Measurements from ENCODE around the gene C2orf49.
A peak's percentile ranks its signal among the peaks of the same experiment; 100 is the strongest.

Gene C2orf49

DNA sequence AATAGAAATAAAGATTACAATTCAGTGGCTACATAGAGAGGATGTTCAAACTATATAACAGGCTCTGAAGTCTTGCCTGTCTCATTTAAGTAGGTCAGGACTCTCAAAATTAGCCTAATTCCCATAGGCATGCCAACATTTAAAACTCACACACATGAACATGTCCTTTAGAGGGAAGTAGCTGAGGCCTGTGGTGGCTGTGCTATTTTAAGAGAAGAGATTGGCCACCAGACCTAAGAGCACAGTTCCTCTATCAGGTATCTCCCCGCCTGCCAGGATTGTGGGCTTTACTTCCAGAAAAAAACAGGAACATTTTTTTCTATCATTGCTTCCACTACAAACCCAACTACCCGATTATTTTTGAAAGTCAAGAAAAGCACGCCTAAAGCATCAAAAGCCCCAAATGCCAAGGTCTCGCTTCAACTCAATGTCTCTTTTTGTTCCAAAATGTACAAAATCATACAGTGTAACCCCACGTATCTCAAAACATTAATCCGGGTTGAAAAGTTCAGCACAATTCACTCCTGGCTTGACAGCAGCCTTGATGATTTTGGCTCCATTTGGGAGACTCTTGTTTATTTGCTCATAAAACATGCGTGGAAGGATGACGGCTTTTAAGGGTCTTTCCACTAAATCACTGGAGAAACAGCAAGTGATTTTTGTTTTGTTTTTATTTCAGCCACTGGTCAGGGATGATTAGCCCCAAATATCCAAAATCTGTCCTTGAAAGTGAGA lies 46.3 kb downstream of the C2orf49 start:
- DNase-seq (ENCODE audit: low read depth): no peak
- H3K4me3 ChIP-seq (ENCODE audit: control insufficient read depth, low read depth, low read length): no peak overlapping the region
- TF ChIP-seq, protein P1, sequence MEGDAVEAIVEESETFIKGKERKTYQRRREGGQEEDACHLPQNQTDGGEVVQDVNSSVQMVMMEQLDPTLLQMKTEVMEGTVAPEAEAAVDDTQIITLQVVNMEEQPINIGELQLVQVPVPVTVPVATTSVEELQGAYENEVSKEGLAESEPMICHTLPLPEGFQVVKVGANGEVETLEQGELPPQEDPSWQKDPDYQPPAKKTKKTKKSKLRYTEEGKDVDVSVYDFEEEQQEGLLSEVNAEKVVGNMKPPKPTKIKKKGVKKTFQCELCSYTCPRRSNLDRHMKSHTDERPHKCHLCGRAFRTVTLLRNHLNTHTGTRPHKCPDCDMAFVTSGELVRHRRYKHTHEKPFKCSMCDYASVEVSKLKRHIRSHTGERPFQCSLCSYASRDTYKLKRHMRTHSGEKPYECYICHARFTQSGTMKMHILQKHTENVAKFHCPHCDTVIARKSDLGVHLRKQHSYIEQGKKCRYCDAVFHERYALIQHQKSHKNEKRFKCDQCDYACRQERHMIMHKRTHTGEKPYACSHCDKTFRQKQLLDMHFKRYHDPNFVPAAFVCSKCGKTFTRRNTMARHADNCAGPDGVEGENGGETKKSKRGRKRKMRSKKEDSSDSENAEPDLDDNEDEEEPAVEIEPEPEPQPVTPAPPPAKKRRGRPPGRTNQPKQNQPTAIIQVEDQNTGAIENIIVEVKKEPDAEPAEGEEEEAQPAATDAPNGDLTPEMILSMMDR (conservative IDR thresholded peaks at IDR 0.05; ENCODE audit: control insufficient read depth, insufficient read depth, low read depth, low read length): no peak

DNA sequence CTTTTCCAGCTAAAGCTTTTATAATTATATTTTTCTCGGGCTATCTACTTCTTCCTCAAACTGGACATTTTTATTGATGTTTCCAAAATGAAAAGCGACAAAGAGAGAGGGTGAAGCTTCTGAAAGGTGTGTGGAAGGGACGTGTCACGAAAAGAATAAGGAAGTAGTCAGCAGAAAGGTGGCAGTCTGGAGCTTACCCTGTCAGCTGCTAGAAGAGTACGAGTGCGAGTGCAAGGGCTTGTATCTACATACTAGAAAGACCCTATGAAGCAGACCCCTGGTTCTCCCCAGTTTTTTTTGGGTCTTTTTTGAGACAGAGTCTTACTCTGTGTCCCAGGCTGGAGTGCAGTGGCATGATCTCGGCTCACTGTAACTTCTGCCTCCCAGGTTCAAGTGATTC lies 46.9 kb downstream of the C2orf49 start:
- DNase-seq (ENCODE audit: low read depth): no peak
- TF ChIP-seq, protein P1 (conservative IDR thresholded peaks at IDR 0.05; ENCODE audit: control insufficient read depth, insufficient read depth, low read depth, low read length): no peak
- H3K4me3 ChIP-seq (ENCODE audit: control insufficient read depth, low read depth, low read length): no peak overlapping the region

DNA sequence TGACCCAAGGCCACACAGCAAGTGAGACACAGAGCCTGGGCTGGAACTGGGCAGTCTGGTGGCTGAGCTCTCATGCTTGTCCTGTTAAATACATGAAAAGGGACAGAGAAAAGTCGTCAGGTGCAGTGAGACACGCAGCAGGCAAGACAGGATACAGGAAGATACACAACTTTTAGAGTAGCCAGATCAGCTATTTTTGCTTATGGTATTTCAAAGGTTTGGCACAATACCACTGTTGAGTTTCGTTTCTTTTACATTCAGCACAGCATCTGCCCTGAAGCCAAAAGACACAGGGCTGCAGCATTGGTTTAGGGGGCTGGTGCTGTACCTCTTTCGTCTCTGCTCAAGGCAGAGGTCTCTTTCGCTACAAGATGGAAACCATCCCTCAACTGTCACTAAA lies 47.5 kb downstream of the C2orf49 start:
- no peak for DNase-seq (ENCODE audit: low read depth)
- no peak overlapping the region for H3K4me3 ChIP-seq (ENCODE audit: control insufficient read depth, low read depth, low read length)
- TF ChIP-seq, protein P1 (conservative IDR thresholded peaks at IDR 0.05; ENCODE audit: control insufficient read depth, insufficient read depth, low read depth, low read length): no peak

DNA sequence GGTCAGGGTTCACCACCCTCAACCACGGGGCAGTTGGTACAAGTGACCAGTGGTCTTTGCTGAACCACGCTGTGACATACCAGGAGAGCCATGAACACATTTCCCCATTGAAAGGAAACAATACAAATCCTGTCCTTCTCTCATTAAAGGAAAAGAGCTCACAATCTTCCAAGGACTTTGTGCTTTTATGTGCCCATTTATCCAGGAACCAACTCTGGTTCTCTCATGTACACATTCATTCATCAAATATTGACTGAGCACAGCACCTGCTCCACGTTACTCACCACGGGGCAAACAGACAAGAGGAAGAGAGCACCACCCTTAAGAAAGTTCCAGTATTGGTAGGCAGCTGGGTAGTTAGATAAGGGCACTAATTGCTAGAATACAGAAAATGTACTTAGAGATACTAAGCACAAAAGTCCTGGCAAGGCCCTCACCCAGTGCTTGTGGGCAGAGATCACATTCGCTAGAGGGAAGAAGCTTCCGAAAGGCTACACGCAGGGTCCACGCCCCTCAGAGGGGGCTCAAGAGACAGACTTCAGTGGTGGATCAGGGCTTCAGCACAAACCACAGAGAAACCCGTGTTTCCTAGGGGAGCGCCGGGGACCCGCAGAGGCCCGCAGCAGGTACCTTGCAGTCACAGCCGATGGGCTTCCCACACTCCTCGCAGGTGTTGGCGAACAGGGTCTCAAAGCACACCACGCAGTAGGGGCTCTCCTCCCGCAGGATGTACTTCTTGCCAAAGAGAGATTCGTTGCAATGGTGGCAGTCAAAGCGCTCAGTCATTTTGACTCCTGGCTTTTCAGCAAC lies 48.6 kb downstream of the C2orf49 start:
- DNase-seq (ENCODE audit: low read depth): no peak
- TF ChIP-seq, protein P1 (conservative IDR thresholded peaks at IDR 0.05; ENCODE audit: control insufficient read depth, insufficient read depth, low read depth, low read length): no peak
- no peak overlapping the region for H3K4me3 ChIP-seq (ENCODE audit: control insufficient read depth, low read depth, low read length)

DNA sequence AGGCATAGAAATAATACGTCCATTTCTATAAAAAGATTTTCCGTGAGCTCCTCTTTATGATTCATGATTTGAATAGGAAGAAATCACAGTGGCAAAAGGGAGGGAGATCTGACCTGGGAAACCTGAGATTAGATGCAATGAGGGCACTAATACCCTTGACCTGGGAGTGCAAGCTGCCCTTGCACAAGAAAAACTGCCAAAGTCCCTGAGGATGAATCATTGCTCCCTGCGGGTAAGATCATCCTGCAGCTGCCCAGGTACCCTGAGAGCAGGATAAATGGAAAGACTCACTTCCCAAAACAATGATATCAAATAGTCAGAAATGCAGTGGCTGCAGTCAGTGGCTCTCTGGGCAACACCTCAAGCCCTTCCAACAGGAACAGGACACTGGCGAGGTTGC lies 49.9 kb downstream of the C2orf49 start:
- no peak overlapping the region for H3K4me3 ChIP-seq (ENCODE audit: control insufficient read depth, low read depth, low read length)
- TF ChIP-seq, protein P1 (conservative IDR thresholded peaks at IDR 0.05; ENCODE audit: control insufficient read depth, insufficient read depth, low read depth, low read length): no peak
- no peak for DNase-seq (ENCODE audit: low read depth)

DNA sequence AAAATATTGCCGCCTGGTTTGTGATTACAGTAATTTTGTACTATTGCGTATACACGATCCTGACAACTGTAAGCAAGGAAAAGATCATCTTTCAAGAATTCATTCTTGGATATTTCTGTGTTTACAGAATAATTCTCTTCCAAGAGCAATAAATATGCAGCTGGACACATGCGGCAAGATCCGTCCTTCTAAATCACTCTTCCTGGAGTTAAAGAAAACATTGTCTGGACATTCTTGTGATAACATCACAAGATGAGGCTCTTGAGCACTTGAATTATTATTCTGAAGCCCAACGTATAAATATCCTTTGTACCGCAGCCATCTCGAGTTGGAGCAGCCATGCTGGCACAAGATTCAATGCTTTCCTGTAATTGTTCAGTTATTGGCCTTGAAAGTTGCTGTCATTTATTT lies 51.6 kb downstream of the C2orf49 start:
- peak; percentile 93 for DNase-seq (ENCODE audit: low read depth)
- no peak overlapping the region for H3K4me3 ChIP-seq (ENCODE audit: control insufficient read depth, low read depth, low read length)
- TF ChIP-seq, protein P1 (conservative IDR thresholded peaks at IDR 0.05; ENCODE audit: control insufficient read depth, insufficient read depth, low read depth, low read length): no peak
